ENCODE data around the gene ZSWIM8. TPM values are rescaled to one million over a fixed set of nuclear protein-coding genes. Genes with fewer than 3 reads are reported as not detected.

ZSWIM8 gene
- total and polyA plus RNA-seq, 2 of the 8 experiments (the other 6 are each of a cell fraction or from before 2014, with no cell fraction given), result 44.7 to 99.7 TPM

- POLR2A ChIA-PET (ENCODE audit: partially characterized antibody), result interaction anchor here (1.6 kb wide), 1 partner anchor 10 kb away, joined by 3 read pairs; no protein-coding TSS in a partner anchor
- Histone ChIP-seq H2AFZ (ENCODE audit: low read length) (no peak overlapping the region), H2BK15ac (ENCODE audit: low read length) (no peak overlapping the region)
These were observed 54.6 kb downstream of the ZSWIM8 start for GRCh38 chr10:73840056-73840402.

More at GRCh38 chr10:73840056-73840402, 54.6 kb downstream of the ZSWIM8 start:
- H3K9ac ChIP-seq (replicated peaks in 1 of 4; ENCODE audit: extremely low read depth in 1 of 4, low read depth in 3 of 4, low read length in 3 of 4), result no peak overlapping the region
- 97% methylated on average over 4 of the region's 4 CpGs; no CpG with 5 or more reads in 1 of the 2 experiments for WGBS, 2 experiments (ENCODE audit: extremely low coverage in 1 of 2, insufficient coverage in 1 of 2, insufficient read length in 1 of 2, insufficient replicate concordance in 2 of 2, low coverage in 1 of 2, low lambda C conversion rate in 2 of 2, missing lambda C conversion rate in 1 of 2)
- no peak overlapping the region for H3K4me3 ChIP-seq (ENCODE audit: extremely low read depth in 1 of 4, insufficient read depth in 2 of 4, low read depth in 3 of 4, low read length in 4 of 4)
- H4K8ac ChIP-seq (ENCODE audit: extremely low read depth, insufficient read depth, low read length), result no peak overlapping the region
- H4K20me1 ChIP-seq (replicated peaks in 1 of 2; ENCODE audit: control insufficient read depth in 1 of 2, insufficient read depth in 2 of 2, low read length in 2 of 2), result peaks cover 0 to 9% of the 10 kb centered on the region in 2 experiments
- H3K23me2 ChIP-seq (ENCODE audit: low read depth, low read length), result no peaks in the 10 kb centered on the region
- H3K79me2 ChIP-seq (ENCODE audit: control insufficient read depth in 1 of 2, insufficient read depth in 2 of 2, low read length in 2 of 2), result no peaks in the 10 kb centered on the region
- DNase-seq (ENCODE audit: low read depth in 1 of 2, low spot score in 2 of 2) (no peak), FAIRE-seq (no peak)
- no peaks in the 10 kb centered on the region for H3K27me3 ChIP-seq (replicated peaks in 1 of 4; ENCODE audit: control insufficient read depth in 3 of 4, extremely low read depth in 1 of 4, insufficient read depth in 3 of 4, low read length in 3 of 4)
- H4K91ac ChIP-seq (replicated peaks; ENCODE audit: insufficient read length, low read length), result no peak overlapping the region
- no peaks in the 10 kb centered on the region for H3K9me3 ChIP-seq (ENCODE audit: insufficient read depth in 2 of 2, low read depth in 1 of 2, low read length in 1 of 2)
- no peak overlapping the region for H2BK20ac ChIP-seq (ENCODE audit: low read length)
- no peak overlapping the region for H3K4me2 ChIP-seq (ENCODE audit: insufficient read depth in 1 of 2, low read depth in 2 of 2, low read length in 2 of 2)
- no peak overlapping the region for H3K27ac ChIP-seq (ENCODE audit: low read depth, low read length)
- H2BK12ac ChIP-seq (ENCODE audit: low read depth, low read length), result no peak overlapping the region
- H3K36me3 ChIP-seq (ENCODE audit: control insufficient read depth in 2 of 4, insufficient read depth in 4 of 4, low read length in 3 of 4), result peaks cover 8 to 37% (median 22%) of the 10 kb centered on the region in 4 experiments; a peak in 6 of 8 replicates
- H2AK5ac ChIP-seq (ENCODE audit: low read depth, low read length), result no peak overlapping the region
- no peak overlapping the region for H2BK120ac ChIP-seq (replicated peaks; ENCODE audit: low read depth, low read length)
- H4K5ac ChIP-seq (ENCODE audit: insufficient read length, low read depth, low read length), result no peak overlapping the region
- H3K4me1 ChIP-seq (replicated peaks in 1 of 4; ENCODE audit: control insufficient read depth in 3 of 4, insufficient read depth in 4 of 4, low read length in 3 of 4), result no peaks in the 10 kb centered on the region
- TF ChIP-seq SUZ12 (IDR thresholded peaks at IDR 0.05; ENCODE audit: low read length) (no peak), MAFK (IDR thresholded peaks at IDR 0.05; ENCODE audit: low read depth, low read length) (no peak)
- H3K23ac ChIP-seq (ENCODE audit: insufficient read length), result no peak overlapping the region
- CTCF ChIA-PET (ENCODE audit: partially characterized antibody), result interaction anchor here (0.9 to 20.8 kb wide), 7 partner anchors 9 to 106 kb away, joined by 3 to 209 read pairs (median 3); no protein-coding TSS in a partner anchor
- no peak overlapping the region for H3K56ac ChIP-seq (replicated peaks; ENCODE audit: insufficient read length, low read depth, low read length)
- H3K4ac ChIP-seq (replicated peaks; ENCODE audit: insufficient read length, low read depth, low read length), result no peak overlapping the region
- no peak overlapping the region for H3K14ac ChIP-seq (ENCODE audit: insufficient read length)
- H3K18ac ChIP-seq (ENCODE audit: extremely low read depth, low read length), result no peak overlapping the region
- H3K79me1 ChIP-seq (ENCODE audit: low read depth, low read length), result no peaks in the 10 kb centered on the region
- no peak overlapping the region for H2BK5ac ChIP-seq (ENCODE audit: low read depth, low read length)
